HepG2 (cell line): ENCODE results near the gene RPE. TPM values are rescaled to one million over a fixed set of nuclear protein-coding genes. Genes with fewer than 3 reads are reported as not detected.

ENCODE experiments used
- ATF7 ChIP-seq, 2 experiments: fragments of 450-650 bp in 1 of 2; sonication (generic) in 1 of 2; formaldehyde crosslinking in 1 of 2; IDR thresholded peaks; 2 replicates each; pipeline versions ENCODE4 v1.4.0 to v1.6.1; 2016 to 2020; ENCODE audit warnings: antibody characterized with exemption in 1 of 2, mild to moderate bottlenecking in 1 of 2, missing genetic modification reagents in 1 of 2
- FOXP1 ChIP-seq, 2 experiments: fragments of 450-650 bp in 1 of 2; IDR thresholded peaks; 2 replicates each; pipeline ENCODE4 v1.6.1; 2017 to 2018; ENCODE audit warnings: antibody characterized with exemption in 1 of 2
- HNRNPL ChIP-seq: fragments of 200-400 bp; formaldehyde crosslinking; IDR thresholded peaks from 2 replicates; pipeline ENCODE4 v1.6.1; 2017; ENCODE audit warnings: mild to moderate bottlenecking, low read depth, low read length
- JDP2 ChIP-seq: sonication (generic); formaldehyde crosslinking; IDR thresholded peaks from 2 replicates; pipeline ENCODE4 v1.8.1; 2022; ENCODE audit warnings: missing genetic modification reagents, borderline replicate concordance
- JUN ChIP-seq: sonication (generic); formaldehyde crosslinking; IDR thresholded peaks from 2 replicates; pipeline ENCODE4 v1.4.0; 2020; ENCODE audit warnings: mild to moderate bottlenecking, missing genetic modification reagents
- KAT2B ChIP-seq: fragments of 150-350 bp; IDR thresholded peaks from 2 replicates; pipeline ENCODE4 v1.6.1; 2014; ENCODE audit warnings: low read depth, low read length, borderline replicate concordance
- MIER2 ChIP-seq: IDR thresholded peaks from 2 replicates; pipeline ENCODE4 v1.6.1; 2016; ENCODE audit warnings: missing biosample characterization, missing genetic modification reagents
- MTA1 ChIP-seq: sonication (generic); formaldehyde crosslinking; IDR thresholded peaks from 2 replicates; pipeline ENCODE4 v1.4.0; 2020; ENCODE audit warnings: missing genetic modification reagents, mild to moderate bottlenecking, borderline replicate concordance
- RFXANK ChIP-seq: IDR thresholded peaks from 2 replicates; pipeline ENCODE4 v1.6.1; 2016
- TOPORS ChIP-seq: sonication (generic); formaldehyde crosslinking; IDR thresholded peaks from 2 replicates; pipeline ENCODE4 v1.8.0; 2023; ENCODE audit warnings: mild to moderate bottlenecking, missing genetic modification reagents
- ZBTB20 ChIP-seq: sonication (generic); formaldehyde crosslinking; IDR thresholded peaks from 2 replicates; pipeline ENCODE4 v1.8.1; 2023; ENCODE audit warnings: missing genetic modification reagents, low read depth, mild to moderate bottlenecking, borderline replicate concordance
- ZNF296 ChIP-seq: sonication (generic); formaldehyde crosslinking; conservative IDR thresholded peaks from 2 replicates; pipeline ENCODE4 v1.5.0; 2020; ENCODE audit warnings: mild to moderate bottlenecking, missing genetic modification reagents
- ZNF343 ChIP-seq: sonication (generic); formaldehyde crosslinking; IDR thresholded peaks from 2 replicates; pipeline ENCODE4 v1.4.0; 2020; ENCODE audit warnings: mild to moderate bottlenecking, missing genetic modification reagents
- ZNF510 ChIP-seq: sonication (generic); formaldehyde crosslinking; IDR thresholded peaks from 2 replicates; pipeline ENCODE4 v1.4.0; 2020; ENCODE audit warnings: low read depth, mild to moderate bottlenecking, missing genetic modification reagents
- ZNF598 ChIP-seq: sonication (generic); formaldehyde crosslinking; IDR thresholded peaks from 2 replicates; pipeline ENCODE4 v1.5.1; 2020; ENCODE audit warnings: mild to moderate bottlenecking, missing genetic modification reagents, borderline replicate concordance
- ZNF616 ChIP-seq: sonication (generic); formaldehyde crosslinking; IDR thresholded peaks from 2 replicates; pipeline ENCODE4 v1.5.0; 2020; ENCODE audit warnings: low read depth, mild to moderate bottlenecking, missing genetic modification reagents
- ZNF737 ChIP-seq: sonication (generic); formaldehyde crosslinking; IDR thresholded peaks from 2 replicates; pipeline ENCODE4 v1.5.0; 2020; ENCODE audit warnings: missing genetic modification reagents, mild to moderate bottlenecking, borderline replicate concordance
- ZNF782 ChIP-seq: sonication (generic); formaldehyde crosslinking; IDR thresholded peaks from 2 replicates; pipeline ENCODE4 v1.4.0; 2020; ENCODE audit warnings: missing genetic modification reagents, mild to moderate bottlenecking, borderline replicate concordance
- polyA plus RNA-seq, 8 experiments: library from polyadenylated mRNA; depleted of rRNA in 3 of 8; stranded (reverse) in 7 of 8; unstranded in 1 of 8; fragments of >200 nt; fragmentation: Illumina TruSeq in 4 of 8; extraction: Trizol in 4 of 8; gene quantifications; 2 replicates each; pipeline versions ENCODE4 v1.2.1 to v1.2.3, GENCODE V29; 2011 to 2016; ENCODE audit warnings: low read depth in 4 of 8, missing spikeins in 1 of 8, mixed read lengths in 1 of 8; ENCODE audit not compliant: insufficient read depth in 1 of 8
- total RNA-seq, 5 experiments: library from RNA; depleted of rRNA; stranded (reverse); fragments of >200 nt; fragmentation: Illumina TruSeq; extraction: Trizol; gene quantifications; 2 replicates each; pipeline ENCODE4 v1.2.3, GENCODE V29; 2016; ENCODE audit warnings: low read depth in 1 of 5
- TF ChIP-seq, protein P1 (sequence below): sonication (generic); formaldehyde crosslinking; IDR thresholded peaks from 2 replicates; pipeline ENCODE4 v1.5.1; 2020; ENCODE audit warnings: mild to moderate bottlenecking, missing genetic modification reagents, borderline replicate concordance
- TF ChIP-seq, protein P2 (sequence below): sonication (generic); formaldehyde crosslinking; IDR thresholded peaks from 2 replicates; pipeline ENCODE4 v1.8.0; 2022; ENCODE audit warnings: missing genetic modification reagents, mild to moderate bottlenecking, inconsistent platforms, borderline replicate concordance
- TF ChIP-seq, protein P3 (sequence below): sonication (generic); formaldehyde crosslinking; IDR thresholded peaks from 2 replicates; pipeline ENCODE4 v1.5.1; 2020; ENCODE audit warnings: mild to moderate bottlenecking, missing genetic modification reagents, moderate library complexity

RPE gene
- total and polyA plus RNA-seq, 2 of the 13 experiments (the other 11 are each of a cell fraction or from before 2014, with no cell fraction given) = 72.3 to 107 TPM

DNA sequence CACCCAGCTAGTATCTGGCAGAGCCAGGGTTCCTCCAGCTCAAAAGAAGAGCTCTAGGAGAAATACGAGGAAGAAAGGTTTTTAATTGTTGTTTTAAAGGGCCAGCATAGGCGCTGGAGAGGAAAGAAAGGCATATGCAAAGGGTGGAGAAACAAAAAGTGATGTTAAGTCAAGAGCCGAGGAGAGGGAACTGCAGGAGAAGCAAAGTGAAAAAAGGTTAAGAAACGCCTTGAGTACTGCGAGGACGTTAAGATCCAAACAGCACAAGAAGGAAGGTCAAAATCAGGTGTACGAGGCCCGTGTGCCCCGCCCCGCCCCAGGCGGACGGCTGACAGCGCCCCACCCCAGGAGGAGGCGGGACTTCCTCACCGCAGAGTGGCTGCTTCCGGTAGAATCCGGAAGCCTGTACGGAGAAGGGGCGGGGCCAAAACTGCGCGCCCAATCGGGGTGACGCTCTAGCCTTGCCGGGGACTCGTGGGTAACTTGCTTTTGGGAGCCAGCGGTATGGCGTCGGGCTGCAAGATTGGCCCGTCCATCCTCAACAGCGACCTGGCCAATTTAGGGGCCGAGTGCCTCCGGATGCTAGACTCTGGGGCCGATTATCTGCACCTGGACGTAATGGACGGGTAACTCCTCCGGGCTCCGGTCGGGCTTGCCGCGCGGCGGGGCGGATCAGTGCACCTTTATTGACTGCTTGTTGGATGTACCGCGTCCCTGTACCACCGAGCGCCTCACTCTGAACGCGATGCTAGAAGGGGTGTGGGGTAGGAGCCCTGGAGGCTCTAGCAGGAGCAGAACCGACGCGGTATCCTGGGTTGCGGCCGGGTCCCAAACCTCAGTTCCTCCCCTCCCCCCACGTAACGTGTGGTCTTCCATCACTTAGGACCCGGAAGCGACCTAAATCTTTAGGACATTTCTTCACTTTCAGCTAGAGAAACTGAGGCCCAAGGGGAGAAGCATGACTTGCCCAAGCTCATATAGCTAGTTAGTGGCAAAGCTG lies at the start of gene RPE (continued):
- TF ChIP-seq HNRNPL = 0 out of 2 replicates have a peak, but pooled peaks have one; percentile 43
- 0 out of 2 replicates have a peak, but pooled peaks have one; percentile 52 for TF ChIP-seq ZNF510 (CRISPR knock-in tag)
- TF ChIP-seq TOPORS (CRISPR knock-in tag) = peak; percentile 22; the same call in 1 of the 2 replicates
- no peak for TF ChIP-seq KAT2B
- no peak for TF ChIP-seq RFXANK (CRISPR knock-in tag)
- 0 out of 2 replicates have a peak, but pooled peaks have one; percentile 18 for TF ChIP-seq ZNF782 (CRISPR knock-in tag)
- peak; percentile 44; the same call in 1 of the 2 replicates for TF ChIP-seq JUN
- peak; percentile 89; the same call in 1 of the 2 replicates for TF ChIP-seq ZNF616 (CRISPR knock-in tag)
- TF ChIP-seq ZNF296 (CRISPR knock-in tag) = no peak
- TF ChIP-seq MIER2 (CRISPR knock-in tag) = no peak
- no peak for TF ChIP-seq FOXP1 (IDR thresholded peaks at IDR 0.05)
- no peak for TF ChIP-seq FOXP1 (CRISPR knock-in tag; IDR thresholded peaks at IDR 0.05)
- no peak for TF ChIP-seq ATF7 (IDR thresholded peaks at IDR 0.05)
- TF ChIP-seq ATF7 (CRISPR knock-in tag; IDR thresholded peaks at IDR 0.05) = peak; percentile 55; the same call in 1 of the 2 replicates
- TF ChIP-seq ZNF737 = no peak
- TF ChIP-seq JDP2 (CRISPR knock-in tag) = no peak
- TF ChIP-seq, protein P1, sequence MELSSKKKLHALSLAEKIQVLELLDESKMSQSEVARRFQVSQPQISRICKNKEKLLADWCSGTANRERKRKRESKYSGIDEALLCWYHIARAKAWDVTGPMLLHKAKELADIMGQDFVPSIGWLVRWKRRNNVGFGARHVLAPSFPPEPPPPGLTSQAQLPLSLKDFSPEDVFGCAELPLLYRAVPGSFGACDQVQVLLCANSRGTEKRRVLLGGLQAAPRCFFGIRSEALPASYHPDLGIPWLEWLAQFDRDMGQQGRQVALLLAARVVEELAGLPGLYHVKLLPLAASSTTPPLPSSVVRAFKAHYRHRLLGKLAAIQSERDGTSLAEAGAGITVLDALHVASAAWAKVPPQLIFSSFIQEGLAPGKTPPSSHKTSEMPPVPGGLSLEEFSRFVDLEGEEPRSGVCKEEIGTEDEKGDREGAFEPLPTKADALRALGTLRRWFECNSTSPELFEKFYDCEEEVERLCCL (CRISPR knock-in tag) = peak; percentile 71; the same call in 1 of the 2 replicates
- TF ChIP-seq MTA1 = peak; percentile 20; the same call in 1 of the 2 replicates
- peak; percentile 78 for TF ChIP-seq ZBTB20 (CRISPR knock-in tag)
- TF ChIP-seq, protein P2, sequence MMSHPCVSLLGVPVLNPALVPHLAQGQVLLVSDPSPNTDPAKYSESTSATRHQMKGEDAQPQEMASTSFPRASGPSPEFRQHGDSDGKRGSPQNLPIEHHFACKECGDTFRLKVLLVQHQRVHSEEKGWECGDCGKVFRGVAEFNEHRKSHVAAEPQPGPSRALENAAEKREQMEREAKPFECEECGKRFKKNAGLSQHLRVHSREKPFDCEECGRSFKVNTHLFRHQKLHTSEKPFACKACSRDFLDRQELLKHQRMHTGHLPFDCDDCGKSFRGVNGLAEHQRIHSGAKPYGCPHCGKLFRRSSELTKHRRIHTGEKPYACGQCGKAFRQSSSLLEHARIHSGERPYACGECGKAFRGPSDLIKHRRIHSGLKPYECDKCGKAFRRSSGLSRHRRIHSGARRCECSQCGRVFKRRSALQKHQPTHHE (CRISPR knock-in tag) = no peak; the same call in 1 of the 2 replicates
- peak; percentile 99 for TF ChIP-seq ZNF598 (CRISPR knock-in tag)
- TF ChIP-seq, protein P3, sequence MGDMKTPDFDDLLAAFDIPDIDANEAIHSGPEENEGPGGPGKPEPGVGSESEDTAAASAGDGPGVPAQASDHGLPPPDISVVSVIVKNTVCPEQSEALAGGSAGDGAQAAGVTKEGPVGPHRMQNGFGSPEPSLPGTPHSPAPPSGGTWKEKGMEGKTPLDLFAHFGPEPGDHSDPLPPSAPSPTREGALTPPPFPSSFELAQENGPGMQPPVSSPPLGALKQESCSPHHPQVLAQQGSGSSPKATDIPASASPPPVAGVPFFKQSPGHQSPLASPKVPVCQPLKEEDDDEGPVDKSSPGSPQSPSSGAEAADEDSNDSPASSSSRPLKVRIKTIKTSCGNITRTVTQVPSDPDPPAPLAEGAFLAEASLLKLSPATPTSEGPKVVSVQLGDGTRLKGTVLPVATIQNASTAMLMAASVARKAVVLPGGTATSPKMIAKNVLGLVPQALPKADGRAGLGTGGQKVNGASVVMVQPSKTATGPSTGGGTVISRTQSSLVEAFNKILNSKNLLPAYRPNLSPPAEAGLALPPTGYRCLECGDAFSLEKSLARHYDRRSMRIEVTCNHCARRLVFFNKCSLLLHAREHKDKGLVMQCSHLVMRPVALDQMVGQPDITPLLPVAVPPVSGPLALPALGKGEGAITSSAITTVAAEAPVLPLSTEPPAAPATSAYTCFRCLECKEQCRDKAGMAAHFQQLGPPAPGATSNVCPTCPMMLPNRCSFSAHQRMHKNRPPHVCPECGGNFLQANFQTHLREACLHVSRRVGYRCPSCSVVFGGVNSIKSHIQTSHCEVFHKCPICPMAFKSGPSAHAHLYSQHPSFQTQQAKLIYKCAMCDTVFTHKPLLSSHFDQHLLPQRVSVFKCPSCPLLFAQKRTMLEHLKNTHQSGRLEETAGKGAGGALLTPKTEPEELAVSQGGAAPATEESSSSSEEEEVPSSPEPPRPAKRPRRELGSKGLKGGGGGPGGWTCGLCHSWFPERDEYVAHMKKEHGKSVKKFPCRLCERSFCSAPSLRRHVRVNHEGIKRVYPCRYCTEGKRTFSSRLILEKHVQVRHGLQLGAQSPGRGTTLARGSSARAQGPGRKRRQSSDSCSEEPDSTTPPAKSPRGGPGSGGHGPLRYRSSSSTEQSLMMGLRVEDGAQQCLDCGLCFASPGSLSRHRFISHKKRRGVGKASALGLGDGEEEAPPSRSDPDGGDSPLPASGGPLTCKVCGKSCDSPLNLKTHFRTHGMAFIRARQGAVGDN (CRISPR knock-in tag) = peak; percentile 93
- TF ChIP-seq ZNF343 (CRISPR knock-in tag) = no peak
